NT2/D1 (cell line): Measurements from ENCODE around the gene TEX10.

ENCODE experiments used
- SUZ12 ChIP-seq: IDR thresholded peaks from 2 replicates; pipeline ENCODE4 v1.6.1; 2011; ENCODE audit not compliant: insufficient read length, insufficient read depth; ENCODE audit errors: extremely low read depth
- ZNF274 ChIP-seq: IDR thresholded peaks from 2 replicates; pipeline ENCODE4 v1.6.1; 2011; ENCODE audit warnings: mild to moderate bottlenecking, low read depth, low read length

GRCh38 chr9:100290714-100291113 is 62.0 kb downstream of the TEX10 start:
- TF ChIP-seq SUZ12: no peak
- no peak for TF ChIP-seq ZNF274
